BE2C (cell line): ENCODE measurements around the gene CPXM1.

Experiments
- DNase-seq: peaks from one replicate; pipeline ENCODE4 v3.0.0-alpha.2; 2020
- H3K27me3 ChIP-seq: fragments of 250-450 bp; sonication (Bioruptor Pico); 2 replicates; pipeline ENCODE4 v1.5.1; 2020; ENCODE audit warnings: mild to moderate bottlenecking
- H3K36me3 ChIP-seq: fragments of 250-450 bp; sonication (Bioruptor Pico); 2 replicates; pipeline ENCODE4 v1.5.1; 2020; ENCODE audit warnings: mild to moderate bottlenecking
- H3K4me1 ChIP-seq: fragments of 250-450 bp; sonication (Bioruptor Pico); 2 replicates; pipeline ENCODE4 v1.5.1; 2020
- H3K4me3 ChIP-seq: 2 replicates; pipeline ENCODE4 v1.5.1; 2011; ENCODE audit warnings: low read depth, low read length
- H3K9me3 ChIP-seq: fragments of 250-450 bp; sonication (Bioruptor Pico); 2 replicates; pipeline ENCODE4 v1.5.1; 2020
- CTCF ChIP-seq: IDR thresholded peaks from 2 replicates; pipeline ENCODE4 v1.5.1; 2012; ENCODE audit warnings: mild to moderate bottlenecking, low read depth, low read length

CPXM1 gene

DNA sequence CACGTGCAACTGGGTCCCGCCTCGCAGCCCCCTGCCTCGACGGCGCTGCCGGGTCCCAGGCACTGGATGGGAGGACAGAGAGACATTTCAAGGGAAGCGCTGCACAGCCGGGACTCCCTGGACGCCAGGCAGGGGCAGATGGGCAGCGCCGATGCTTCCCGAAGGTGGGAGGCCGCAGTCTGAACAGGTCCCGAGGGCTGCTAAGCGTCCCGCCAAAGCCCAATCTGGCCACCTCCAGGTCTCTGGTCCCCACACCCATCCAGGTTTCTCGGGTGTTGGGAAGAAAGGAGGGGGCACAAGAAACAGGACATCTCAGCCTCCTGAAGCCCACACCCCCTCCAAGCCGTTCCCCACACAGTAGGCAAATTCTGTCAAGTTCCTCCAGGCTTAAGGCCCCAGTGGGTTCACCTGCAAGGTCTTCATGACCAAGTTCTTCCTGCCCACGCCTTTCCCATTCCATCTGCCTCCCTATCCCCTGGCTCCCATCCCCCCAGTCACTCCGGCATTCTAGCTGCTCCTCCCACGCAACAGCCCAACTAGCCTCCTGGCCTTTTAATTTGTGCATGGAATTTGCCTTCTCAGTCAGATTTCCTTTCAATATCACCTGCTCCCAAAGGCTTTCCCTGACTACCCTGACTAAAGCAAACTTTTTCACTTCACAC is 5.4 kb upstream of the CPXM1 start:
- no peak for TF ChIP-seq CTCF
- Histone ChIP-seq H3K36me3 (no peaks in the 10 kb centered on the region), H3K4me3 (no peak overlapping the region), H3K27me3 (peaks cover 44% of the 10 kb centered on the region), H3K4me1 (no peaks in the 10 kb centered on the region), H3K9me3 (no peaks in the 10 kb centered on the region)
- DNase-seq, result no peak

GRCh38 chr20:2804852-2805688 is 4.6 kb upstream of the CPXM1 start:
- Histone ChIP-seq H3K27me3 (peaks cover 49% of the 10 kb centered on the region), H3K9me3 (no peaks in the 10 kb centered on the region), H3K4me3 (no peak overlapping the region), H3K36me3 (no peaks in the 10 kb centered on the region), H3K4me1 (no peaks in the 10 kb centered on the region)
- no peak for DNase-seq
- TF ChIP-seq CTCF, result no peak

GRCh38 chr20:2804041-2804828 is 3.8 kb upstream of the CPXM1 start:
- H3K27me3 ChIP-seq, result peaks cover 55% of the 10 kb centered on the region
- TF ChIP-seq CTCF, result no peak

DNA sequence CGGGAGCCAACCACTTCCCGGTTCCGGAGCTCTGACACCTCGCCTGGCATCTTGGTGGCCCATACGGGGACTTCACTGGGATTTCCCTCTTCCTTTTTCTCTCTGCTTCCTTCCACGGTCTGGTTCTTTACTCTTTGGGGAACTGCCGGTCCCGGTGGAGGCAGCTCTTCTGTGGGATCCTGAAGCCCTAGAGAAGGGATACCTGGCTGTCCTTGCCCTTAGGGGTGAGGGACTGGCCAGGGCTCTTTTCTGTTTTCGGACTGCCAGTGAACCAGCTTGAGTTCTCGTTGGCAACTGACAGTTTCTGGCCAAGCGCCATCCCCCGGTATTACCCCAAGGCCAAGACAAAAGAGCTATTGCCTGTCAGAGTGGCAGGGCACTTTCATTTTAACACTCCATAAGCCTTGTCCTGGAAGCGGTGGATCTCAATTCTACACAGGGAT is 880 bp upstream of the CPXM1 start:
- no peak for DNase-seq
- Histone ChIP-seq H3K27me3 (peaks cover 47% of the 10 kb centered on the region), H3K36me3 (no peaks in the 10 kb centered on the region), H3K4me3 (no peak overlapping the region), H3K9me3 (no peaks in the 10 kb centered on the region), H3K4me1 (no peaks in the 10 kb centered on the region)
- TF ChIP-seq CTCF, result no peak

More at GRCh38 chr20:2804041-2804828, 3.8 kb upstream of the CPXM1 start:
- Histone ChIP-seq H3K4me3 (no peak overlapping the region), H3K9me3 (no peaks in the 10 kb centered on the region), H3K36me3 (no peaks in the 10 kb centered on the region), H3K4me1 (no peaks in the 10 kb centered on the region)
- DNase-seq, result no peak

DNA sequence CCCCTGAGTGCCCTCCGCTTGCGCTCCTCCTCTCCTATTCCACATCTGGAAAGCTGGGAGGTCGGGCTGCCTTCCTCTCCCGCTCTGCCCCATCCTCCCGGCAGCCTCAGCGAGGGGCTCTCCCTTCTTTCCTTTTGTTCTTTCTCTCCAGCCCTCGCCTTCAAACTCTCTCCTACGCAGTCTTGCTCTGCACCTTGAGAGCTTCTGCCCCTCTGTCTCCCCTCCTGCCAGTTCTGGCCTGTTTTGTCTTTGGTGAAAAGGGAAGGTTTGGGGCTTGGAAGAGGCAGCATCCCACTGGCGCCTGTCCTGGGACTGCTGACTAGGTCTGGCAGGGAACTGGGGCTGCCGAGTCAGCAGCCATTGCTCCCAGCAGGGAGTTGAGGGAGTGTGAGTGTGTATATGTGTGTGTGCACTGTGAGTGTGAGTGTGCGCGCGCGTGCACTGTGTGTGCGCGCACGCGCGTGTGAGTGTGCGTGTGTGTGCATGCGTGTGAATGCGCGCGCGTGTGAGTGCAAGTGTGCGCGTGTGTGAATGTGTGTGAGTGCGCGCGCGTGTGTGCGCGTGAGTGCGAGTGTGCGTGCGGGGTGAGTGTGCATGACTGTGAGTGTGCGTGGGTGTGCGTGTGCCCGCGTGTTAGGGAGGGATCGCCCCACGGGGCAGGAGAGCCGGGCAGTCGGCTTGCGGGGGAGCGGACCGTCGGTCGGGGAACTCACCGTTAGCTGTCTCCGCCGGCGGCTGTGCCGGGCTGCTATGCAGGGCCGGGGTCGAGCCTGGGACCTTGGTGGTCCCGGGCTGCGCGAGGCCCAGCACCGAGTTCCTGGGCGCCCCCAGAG is 523 bp downstream of the CPXM1 start:
- Histone ChIP-seq H3K36me3 (no peaks in the 10 kb centered on the region), H3K4me1 (no peaks in the 10 kb centered on the region), H3K27me3 (peaks cover 41% of the 10 kb centered on the region), H3K4me3 (peak overlapping the region; percentile 16), H3K9me3 (no peaks in the 10 kb centered on the region)
- TF ChIP-seq CTCF, result no peak
- DNase-seq, result no peak
